NCI-H2107 treated with DMSO at 0.1 percent for 48 hours (cell line): ENCODE results near the gene PPARA.
"Not testable (repeated sequence)": the region's sequence is repeated elsewhere in the genome, so short reads cannot be mapped to it uniquely, and the experiment has no call there.

Experiments used
- DNase-seq: peaks from one replicate; lab custom pipeline; 2025; ENCODE audit not compliant: unreplicated experiment; lab: John Stamatoyannopoulos, UW

Gene PPARA

GRCh38 chr22:46240506-46240905 lies 90.2 kb downstream of the PPARA start:
- no peak for DNase-seq

- DNase-seq, result no peak
Measured at GRCh38 chr22:46240907-46241306, 90.6 kb downstream of the PPARA start.

- no peak for DNase-seq
Measured at GRCh38 chr22:46241396-46242007, 91.2 kb downstream of the PPARA start.

GRCh38 chr22:46242076-46242475 lies 91.8 kb downstream of the PPARA start:
- no peak for DNase-seq

- DNase-seq, result no peak
Measured at GRCh38 chr22:46244771-46245170, 94.4 kb downstream of the PPARA start.

- no peak for DNase-seq
Measured at GRCh38 chr22:46245511-46245910, 95.2 kb downstream of the PPARA start.

GRCh38 chr22:46246178-46246577 lies 95.9 kb downstream of the PPARA start:
- no peak for DNase-seq

- no peak for DNase-seq
Measured at GRCh38 chr22:46247443-46247975, 97.2 kb downstream of the PPARA start.

GRCh38 chr22:46250035-46250782 lies 99.9 kb downstream of the PPARA start, which contains the start of gene CDPF1:
Gene CDPF1 (minus strand): TSS chr22:46250293. CDS start chr22:46248284, 2,009 bp downstream.
- DNase-seq, result peak; percentile 61

- no peak for DNase-seq
Measured at GRCh38 chr22:46250783-46251125, 100.4 kb downstream of the PPARA start.

- DNase-seq, result no peak
Measured at GRCh38 chr22:46251266-46251665, 100.9 kb downstream of the PPARA start.

- no peak for DNase-seq
Measured at GRCh38 chr22:46251816-46252380, 101.6 kb downstream of the PPARA start.

- no peak for DNase-seq
Measured at GRCh38 chr22:46256358-46256958, 106.1 kb downstream of the PPARA start.

GRCh38 chr22:46259374-46259773 lies 109.0 kb downstream of the PPARA start:
- DNase-seq, result no peak

GRCh38 chr22:46260038-46260437 lies 109.7 kb downstream of the PPARA start:
- no peak for DNase-seq

- DNase-seq, result no peak
Measured at GRCh38 chr22:46262449-46263215, 112.3 kb downstream of the PPARA start.

GRCh38 chr22:46263216-46263590 lies 112.9 kb downstream of the PPARA start, which contains the start of gene PKDREJ:
Gene PKDREJ (minus strand): TSS chr22:46263343. CDS start chr22:46263322, 21 bp downstream.
- no peak for DNase-seq

GRCh38 chr22:46264520-46264919 lies 114.2 kb downstream of the PPARA start:
- DNase-seq, result not testable (repeated sequence)

GRCh38 chr22:46265627-46266026 lies 115.3 kb downstream of the PPARA start:
- DNase-seq, result not testable (repeated sequence)

GRCh38 chr22:46267431-46268279 lies 117.3 kb downstream of the PPARA start, which contains the start of gene TTC38:
Gene TTC38 (plus strand): TSS chr22:46268008. CDS start chr22:46268040, 32 bp downstream.
- DNase-seq, result no peak
